ENCODE data around the gene ZNF385A. TPM values are rescaled to one million over a fixed set of nuclear protein-coding genes. Genes with fewer than 3 reads are reported as not detected.

Gene ZNF385A
- total and polyA plus RNA-seq, 9 of the 15 experiments (the other 6 are each of a cell fraction or from before 2014, with no cell fraction given) = 1.0 to 111 (median 7.7) TPM

- CTCF ChIA-PET (ENCODE audit: low intra/inter-chr PET ratio) = no interaction called here
- intact Hi-C loops (cut with micrococcal nuclease) (no loop called here), in situ Hi-C loops (cut with MboI) (no loop called here)
- BruUV-seq (replicated peaks) = no TSS peak
- FAIRE-seq = no peak
- Histone ChIP-seq H3K36me3 (ENCODE audit: control insufficient read depth, insufficient read depth, low read length) (peaks cover 93% of the 10 kb centered on the region), H3K9ac (ENCODE audit: insufficient read depth in 1 of 2, low read depth in 2 of 2, low read length in 2 of 2) (no peak overlapping the region; a peak in 1 of 4 replicates), H3K27ac (ENCODE audit: extremely low read depth, low read depth, low read length) (no peak overlapping the region), H3K4me1 (replicated peaks in 1 of 2; ENCODE audit: control insufficient read depth in 2 of 2, insufficient read depth in 2 of 2, low read length in 2 of 2) (peaks cover 0 to 14% of the 10 kb centered on the region in 2 experiments; a peak in 3 of 5 replicates), H3K9me3 (replicated peaks; ENCODE audit: control insufficient read depth, insufficient read depth, low read depth, low read length) (no peaks in the 10 kb centered on the region), H4K20me1 (replicated peaks; ENCODE audit: control insufficient read depth, insufficient read depth, low read length) (peaks cover 18% of the 10 kb centered on the region; the same call in 1 of the 2 replicates), H3K9me1 (ENCODE audit: control insufficient read depth, insufficient read depth, low read length) (peaks cover 10% of the 10 kb centered on the region), H3K27me3 (ENCODE audit: control insufficient read depth in 2 of 2, insufficient read depth in 2 of 2, low read length in 2 of 2) (no peaks in the 10 kb centered on the region), H3K4me2 (ENCODE audit: insufficient read depth, low read length) (no peak overlapping the region), H3K79me2 (ENCODE audit: control insufficient read depth, insufficient read depth, low read length) (peaks cover 14% of the 10 kb centered on the region), H2AFZ (ENCODE audit: low read depth, low read length) (no peak overlapping the region), H3K4me3 (no peak overlapping the region)
- DNase-seq (ENCODE audit: extremely low read depth in 1 of 4, low spot score in 3 of 4) = no peak
- ATAC-seq = no peak
- POLR2A ChIA-PET = interaction anchor here (1.2 kb wide), 1 partner anchor 8 kb away, joined by 5 read pairs; no protein-coding TSS in a partner anchor
- WGBS (ENCODE audit: insufficient coverage, low coverage, missing lambda C conversion rate) = 64% methylated on average over 5 of the region's 5 CpGs
- no peak for TF ChIP-seq GMEB1 (CRISPR knock-in tag; IDR thresholded peaks at IDR 0.05)
- no peak for TF ChIP-seq CHAMP1 (IDR thresholded peaks at IDR 0.05)
- TF ChIP-seq ZNF511 (CRISPR knock-in tag; IDR thresholded peaks at IDR 0.05) = no peak
- TF ChIP-seq CBX8 (IDR thresholded peaks at IDR 0.05; ENCODE audit: borderline replicate concordance, extremely low read depth, low read depth, low read length, poor library complexity, severe bottlenecking) = no peak
- no peak for TF ChIP-seq ZBTB12 (CRISPR knock-in tag; IDR thresholded peaks at IDR 0.05)
- no peak for TF ChIP-seq HMG20B (CRISPR knock-in tag; IDR thresholded peaks at IDR 0.05)
- no peak for TF ChIP-seq ERF (CRISPR knock-in tag; IDR thresholded peaks at IDR 0.05)
- TF ChIP-seq GABPB2 (CRISPR knock-in tag; conservative IDR thresholded peaks at IDR 0.05) = no peak
- no peak for TF ChIP-seq HIVEP1 (CRISPR knock-in tag; IDR thresholded peaks at IDR 0.05)
- TF ChIP-seq CEBPG (CRISPR knock-in tag; IDR thresholded peaks at IDR 0.05) = no peak
- no peak for TF ChIP-seq CEBPG (tag; conservative IDR thresholded peaks at IDR 0.05 in 1 of 2, IDR thresholded peaks at IDR 0.05 in 1 of 2)
- TF ChIP-seq CBX3 (IDR thresholded peaks at IDR 0.05; ENCODE audit: borderline replicate concordance in 1 of 2, low read length in 2 of 2) = no peak
- no peak for TF ChIP-seq ETS1 (conservative IDR thresholded peaks at IDR 0.05; ENCODE audit: control insufficient read depth, low read depth, low read length)
- TF ChIP-seq FIP1L1 (IDR thresholded peaks at IDR 0.05; ENCODE audit: low read depth, low read length, poor library complexity, severe bottlenecking) = no peak
Observed at GRCh38 chr12:54407183-54407905, 22.8 kb upstream of the ZNF385A start.
